ENCODE data around the gene CABLES2. TPM values are rescaled to one million over a fixed set of nuclear protein-coding genes. Genes with fewer than 3 reads are reported as not detected.

CABLES2 gene
- total RNA-seq, 1 experiment from 2014 or later: 8.9 TPM

DNA sequence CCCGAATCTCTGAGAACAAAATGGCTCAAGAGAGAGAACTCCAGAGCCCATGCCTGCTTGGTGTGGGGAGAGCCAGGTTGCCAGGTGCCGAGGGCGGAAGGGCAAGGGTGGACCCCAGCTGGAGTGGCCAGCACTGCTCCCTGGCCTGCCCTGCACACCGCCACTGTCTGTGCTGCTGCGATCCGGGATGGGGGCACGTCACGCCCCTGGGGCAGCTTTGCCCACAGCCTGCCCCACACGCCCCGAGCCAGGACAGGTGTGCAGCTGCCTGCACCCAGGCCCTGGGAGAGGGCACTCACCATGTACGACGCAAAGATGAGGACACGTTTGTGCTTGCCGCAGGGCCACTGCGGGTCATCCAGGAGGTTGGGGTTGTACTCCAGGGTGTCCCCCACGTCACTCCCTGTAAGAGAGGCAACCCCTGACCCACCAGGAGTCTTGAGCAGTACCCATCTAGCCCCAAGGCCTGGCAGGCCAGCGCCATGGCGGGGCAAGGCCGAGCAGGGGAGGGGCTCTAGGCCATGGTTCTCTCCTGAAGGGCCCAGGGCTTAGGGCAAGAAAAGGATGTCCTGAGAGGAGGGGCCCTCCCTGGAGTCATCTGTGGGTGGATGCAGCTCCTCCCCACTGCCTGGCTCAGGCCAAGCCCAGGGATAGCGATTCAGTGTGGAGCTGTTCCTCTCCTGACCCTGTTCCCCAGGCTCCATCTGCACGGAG is 14.3 kb downstream of the CABLES2 start (continued):
- TF ChIP-seq, protein P1, sequence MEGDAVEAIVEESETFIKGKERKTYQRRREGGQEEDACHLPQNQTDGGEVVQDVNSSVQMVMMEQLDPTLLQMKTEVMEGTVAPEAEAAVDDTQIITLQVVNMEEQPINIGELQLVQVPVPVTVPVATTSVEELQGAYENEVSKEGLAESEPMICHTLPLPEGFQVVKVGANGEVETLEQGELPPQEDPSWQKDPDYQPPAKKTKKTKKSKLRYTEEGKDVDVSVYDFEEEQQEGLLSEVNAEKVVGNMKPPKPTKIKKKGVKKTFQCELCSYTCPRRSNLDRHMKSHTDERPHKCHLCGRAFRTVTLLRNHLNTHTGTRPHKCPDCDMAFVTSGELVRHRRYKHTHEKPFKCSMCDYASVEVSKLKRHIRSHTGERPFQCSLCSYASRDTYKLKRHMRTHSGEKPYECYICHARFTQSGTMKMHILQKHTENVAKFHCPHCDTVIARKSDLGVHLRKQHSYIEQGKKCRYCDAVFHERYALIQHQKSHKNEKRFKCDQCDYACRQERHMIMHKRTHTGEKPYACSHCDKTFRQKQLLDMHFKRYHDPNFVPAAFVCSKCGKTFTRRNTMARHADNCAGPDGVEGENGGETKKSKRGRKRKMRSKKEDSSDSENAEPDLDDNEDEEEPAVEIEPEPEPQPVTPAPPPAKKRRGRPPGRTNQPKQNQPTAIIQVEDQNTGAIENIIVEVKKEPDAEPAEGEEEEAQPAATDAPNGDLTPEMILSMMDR (IDR thresholded peaks at IDR 0.05 in 2 of 3, conservative IDR thresholded peaks at IDR 0.05 in 1 of 3; ENCODE audit: borderline replicate concordance in 1 of 3, insufficient read depth in 1 of 3, low read depth in 2 of 3, low read length in 2 of 3): no peak
- no peak for TF ChIP-seq EZH2 (IDR thresholded peaks at IDR 0.05)
- TF ChIP-seq, protein P2, sequence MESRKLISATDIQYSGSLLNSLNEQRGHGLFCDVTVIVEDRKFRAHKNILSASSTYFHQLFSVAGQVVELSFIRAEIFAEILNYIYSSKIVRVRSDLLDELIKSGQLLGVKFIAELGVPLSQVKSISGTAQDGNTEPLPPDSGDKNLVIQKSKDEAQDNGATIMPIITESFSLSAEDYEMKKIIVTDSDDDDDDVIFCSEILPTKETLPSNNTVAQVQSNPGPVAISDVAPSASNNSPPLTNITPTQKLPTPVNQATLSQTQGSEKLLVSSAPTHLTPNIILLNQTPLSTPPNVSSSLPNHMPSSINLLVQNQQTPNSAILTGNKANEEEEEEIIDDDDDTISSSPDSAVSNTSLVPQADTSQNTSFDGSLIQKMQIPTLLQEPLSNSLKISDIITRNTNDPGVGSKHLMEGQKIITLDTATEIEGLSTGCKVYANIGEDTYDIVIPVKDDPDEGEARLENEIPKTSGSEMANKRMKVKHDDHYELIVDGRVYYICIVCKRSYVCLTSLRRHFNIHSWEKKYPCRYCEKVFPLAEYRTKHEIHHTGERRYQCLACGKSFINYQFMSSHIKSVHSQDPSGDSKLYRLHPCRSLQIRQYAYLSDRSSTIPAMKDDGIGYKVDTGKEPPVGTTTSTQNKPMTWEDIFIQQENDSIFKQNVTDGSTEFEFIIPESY (IDR thresholded peaks at IDR 0.05; ENCODE audit: extremely low read depth, insufficient replicate concordance, low read length): no peak
- no peak for TF ChIP-seq SP1 (IDR thresholded peaks at IDR 0.05; ENCODE audit: low read depth)
- no peak for TF ChIP-seq TCF7L2 (IDR thresholded peaks at IDR 0.05; ENCODE audit: borderline replicate concordance, extremely low read depth, insufficient read depth, insufficient read length)
- TF ChIP-seq ZNF274 (IDR thresholded peaks at IDR 0.05; ENCODE audit: low read depth, low read length): no peak
- no peak for TF ChIP-seq JUND (IDR thresholded peaks at IDR 0.05)

DNA sequence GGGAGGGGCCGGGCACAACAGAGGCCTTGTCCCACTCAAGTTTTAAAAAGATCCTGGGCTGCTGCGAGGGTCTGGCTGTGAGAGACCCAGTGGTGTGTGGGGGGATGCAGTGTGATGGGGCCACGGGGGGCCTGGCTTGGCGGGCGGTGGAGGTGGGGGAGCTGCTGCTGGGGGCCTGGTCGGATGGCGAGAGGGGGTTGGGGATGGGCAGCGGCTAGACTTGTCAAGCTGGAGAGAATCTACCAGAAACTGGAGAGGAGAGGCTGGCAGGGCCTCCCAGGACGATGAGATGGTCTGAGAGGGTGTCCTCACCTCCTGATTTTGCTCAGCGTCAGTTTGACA is 15.0 kb downstream of the CABLES2 start:
- H3K4me3 ChIP-seq (replicated peaks in 1 of 2; ENCODE audit: low read depth in 1 of 2, low read length in 2 of 2): no peak overlapping the region
- CTCF ChIA-PET: no interaction called here
- DNase-seq (ENCODE audit: low read depth, low spot score) (no peak), ATAC-seq (no peak)
- H3K9me2 ChIP-seq (ENCODE audit: insufficient read depth): no peaks in the 10 kb centered on the region
- H3K36me3 ChIP-seq (ENCODE audit: control insufficient read depth in 1 of 2, insufficient read depth in 2 of 2, low read length in 2 of 2): peaks cover 8 to 22% of the 10 kb centered on the region in 2 experiments
- intact Hi-C loops (cut with micrococcal nuclease): no loop called here
- BruUV-seq (replicated peaks): no TSS peak
- no peaks in the 10 kb centered on the region for H3K27me3 ChIP-seq (ENCODE audit: insufficient read depth, low read length)
- H2AFZ ChIP-seq (ENCODE audit: low read depth, low read length, poor library complexity, severe bottlenecking): no peak overlapping the region
- POLR2A ChIA-PET: no interaction called here
- H3K27ac ChIP-seq (ENCODE audit: low read depth, low read length): no peak overlapping the region
- TF ChIP-seq RAD21 (IDR thresholded peaks at IDR 0.05; ENCODE audit: low read depth) (no peak), ZFX (IDR thresholded peaks at IDR 0.05) (no peak), SP1 (IDR thresholded peaks at IDR 0.05; ENCODE audit: low read depth) (no peak), YY1 (IDR thresholded peaks at IDR 0.05; ENCODE audit: extremely low read depth, insufficient replicate concordance, low read depth, low read length) (no peak), FOSL1 (IDR thresholded peaks at IDR 0.05; ENCODE audit: low read depth) (no peak), EGR1 (IDR thresholded peaks at IDR 0.05; ENCODE audit: low read depth) (no peak), SRF (IDR thresholded peaks at IDR 0.05; ENCODE audit: low read depth) (no peak), CBX3 (IDR thresholded peaks at IDR 0.05; ENCODE audit: low read depth) (no peak), CEBPB (IDR thresholded peaks at IDR 0.05; ENCODE audit: low read depth) (no peak)
- TF ChIP-seq, protein P2 (IDR thresholded peaks at IDR 0.05; ENCODE audit: extremely low read depth, insufficient replicate concordance, low read length): no peak
- TF ChIP-seq, protein P1 (IDR thresholded peaks at IDR 0.05 in 2 of 3, conservative IDR thresholded peaks at IDR 0.05 in 1 of 3; ENCODE audit: borderline replicate concordance in 1 of 3, insufficient read depth in 1 of 3, low read depth in 2 of 3, low read length in 2 of 3): no peak
- H3K9me3 ChIP-seq (ENCODE audit: control insufficient read depth in 1 of 2, insufficient read depth in 1 of 2, low read depth in 1 of 2, low read length in 2 of 2): no peaks in the 10 kb centered on the region
- H3K4me1 ChIP-seq (ENCODE audit: control insufficient read depth in 1 of 2, insufficient read depth in 2 of 2, low read length in 2 of 2): peaks cover 5 to 21% of the 10 kb centered on the region in 2 experiments; a peak in 3 of 4 replicates
- peaks cover 26% of the 10 kb centered on the region for H3K79me2 ChIP-seq (ENCODE audit: insufficient read depth, low read length)
- H4K20me1 ChIP-seq (ENCODE audit: insufficient read depth): peaks cover 9% of the 10 kb centered on the region; the same call in 1 of the 2 replicates
- RAD21 ChIA-PET (ENCODE audit: low non-redundant PET in 1 of 2, low total read pairs in 2 of 2, uncharacterized antibody in 2 of 2, unreplicated experiment in 2 of 2): no interaction called here
- H3K4me2 ChIP-seq (ENCODE audit: low read length): no peak overlapping the region
- H3K9ac ChIP-seq (ENCODE audit: low read length): no peak overlapping the region
